Pancreas (tissue), 10 donors: ENCODE data around the gene KCNK3. TPM values are rescaled to one million over a fixed set of nuclear protein-coding genes. Genes with fewer than 3 reads are reported as not detected.
A peak's percentile ranks its signal among the peaks of the same experiment; 100 is the strongest.

Experiments used
- ATAC-seq, 4 donors: fragments of 200-7000 bp; cut with Tn5 transposase; one replicate each; pipeline versions ENCODE4 v1.8.0 to v1.9.1; 2020; ENCODE audit warnings: mild to moderate bottlenecking in 4 of 4, moderate library complexity in 4 of 4
- DNase-seq, 6 donors: peaks; one replicate each; pipeline ENCODE4 v3.0.0-alpha.2; 2020
- FAIRE-seq: peaks from 2 replicates; lab custom pipeline; 2012; peaks lifted over from hg19 to GRCh38; lab: Jason Lieb, UNC
- H3K27ac ChIP-seq, 4 donors: fragments of 200-600 bp; sonication (generic); 1 replicate in 3 of 4; 2 replicates in 1 of 4; pipeline versions ENCODE4 v1.5.0 to v1.8.0; 2020
- H3K27me3 ChIP-seq, 4 donors: fragments of 200-600 bp; one replicate each; pipeline ENCODE4 v1.8.0; 2021
- H3K36me3 ChIP-seq, 3 donors: fragments of 200-600 bp; sonication (generic) in 1 of 3; one replicate each; pipeline versions ENCODE4 v1.5.0 to v1.8.0; 2020 to 2021
- H3K4me1 ChIP-seq, 3 donors: fragments of 200-600 bp; one replicate each; pipeline ENCODE4 v1.8.0; 2021
- H3K4me3 ChIP-seq, 4 donors: fragments of 200-600 bp; sonication (generic) in 2 of 4; one replicate each; pipeline versions ENCODE4 v1.5.0 to v1.8.0; 2020 to 2021
- H3K9me3 ChIP-seq, 4 donors: fragments of 200-600 bp; one replicate each; pipeline ENCODE4 v1.8.0; 2021
- CTCF ChIP-seq, 4 donors: fragments of 200-600 bp; sonication (generic) in 3 of 4; IDR thresholded peaks; one replicate each; pipeline versions ENCODE4 v1.5.0 to v1.8.0; 2021; ENCODE audit warnings: antibody characterized with exemption in 4 of 4
- WGBS, 2 donors: extraction: QIAGEN DNeasy Blood & Tissue Kit; methylation state at CpG; one replicate each; pipeline ENCODE4 v1.1.7; 2013; 5-methylcytosine and 5-hydroxymethylcytosine counted together
- intact Hi-C, 3 donors: fragments of 100-400 bp; cut with DNase I; formaldehyde crosslinking; loops; one replicate each; pipeline versions ENCODE4 v1.11.1 to v1.14.2; 2022
- polyA plus RNA-seq, 2 donors: library from polyadenylated mRNA; stranded (reverse); fragments of 200-250 nt; gene quantifications; one replicate each; pipeline ENCODE4 v1.2.3, GENCODE V29; 2013
- total RNA-seq, 6 donors: library from RNA; stranded (reverse); fragmentation: NEBNext Ultra II Directional in 4 of 6; extraction: Animal tissue kit (Norgen Biotek cat#: 25700) in 4 of 6; gene quantifications; one replicate each; pipeline versions ENCODE4 v1.2.1 to v1.2.4, GENCODE V29; 2021 to 2023
- donor health status: healthy with polysubstance abuse.
- donor health status: DM: no; HTN: no; CAD: no; lungs with moderate emphysema.
- donor health status: DM: no; HTN: no; CAD: no.
- donor health status: control.
- donor health status: control.
- donor health status: Bipolar disorder and iron deficiency.
- donor health status: DM: yes; HTN: yes; CAD: no.
- donor health status: DM: no; HTN: no; CAD: no.
- donor health status: DM: no; HTN: no; CAD: no.
- donor health status: DM: yes; HTN: yes; CAD: no.

The KCNK3 gene
- total and polyA plus RNA-seq, 8 donors = 7.5 to 46.4 (median 30.2) TPM

DNA sequence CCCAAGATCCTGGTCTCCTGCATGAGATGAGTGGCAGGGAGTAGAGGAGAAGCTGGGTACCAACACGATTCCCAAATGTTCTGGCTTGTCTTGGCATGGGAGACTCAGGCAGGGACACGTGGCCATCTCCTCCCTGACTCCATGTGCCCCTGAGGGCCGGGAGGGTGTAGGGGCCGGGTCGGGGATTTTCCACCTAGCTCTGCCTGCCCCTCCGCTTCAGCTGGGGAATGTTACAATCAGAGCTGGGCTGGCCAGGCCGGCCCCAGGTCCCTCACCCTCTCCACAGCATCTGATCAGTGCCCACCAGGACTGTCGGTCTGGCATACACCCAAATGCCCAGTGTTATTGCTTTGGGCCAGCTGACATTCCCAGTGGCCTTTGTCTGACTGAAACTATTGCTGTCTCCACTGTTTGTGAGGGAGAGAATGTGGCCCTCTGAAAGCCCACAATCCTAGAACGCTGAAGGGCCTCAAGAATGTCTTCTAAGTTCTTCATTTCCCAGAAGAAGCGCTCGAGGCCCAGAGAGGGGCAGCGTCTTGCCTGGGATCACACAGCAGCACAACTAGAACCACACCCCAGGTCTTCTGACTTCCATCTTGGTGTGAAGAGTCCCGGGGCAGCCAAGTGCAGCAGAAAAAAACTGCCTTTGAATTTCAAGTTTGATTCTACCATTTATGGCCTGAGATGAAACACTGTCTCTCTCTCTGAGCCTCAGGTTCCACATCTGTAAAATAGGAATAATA, 23.2 kb downstream of the KCNK3 start:
- Histone ChIP-seq H3K27ac (peak overlapping the region in 3 of 4 donors; percentile 39 to 56 (median 43)), H3K9me3 (no peaks in the 10 kb centered on the region), H3K27me3 (no peaks in the 10 kb centered on the region), H3K36me3 (no peaks in the 10 kb centered on the region), H3K4me1 (peaks cover 34 to 56% (median 37%) of the 10 kb centered on the region in 3 donors), H3K4me3 (no peak overlapping the region)
- ATAC-seq (peak in 1 of 4 donors; percentile 3), DNase-seq (peak in 2 of 6 donors; percentile 27 to 52), FAIRE-seq (no peak)
- intact Hi-C loops = no loop called here
- 62 to 71% methylated on average over 13 of the region's 13 CpGs for WGBS, 2 donors
- no peak for TF ChIP-seq CTCF (IDR thresholded peaks at IDR 0.05)

- H3K9me3 ChIP-seq = no peaks in the 10 kb centered on the region
- no peaks in the 10 kb centered on the region for H3K27me3 ChIP-seq
- FAIRE-seq (no peak), DNase-seq (no peak), ATAC-seq (no peak)
- intact Hi-C loops = no loop called here
- no peak overlapping the region for H3K4me3 ChIP-seq
- peak overlapping the region in 2 of 4 donors; percentile 47 to 71 for H3K27ac ChIP-seq
- H3K36me3 ChIP-seq = no peaks in the 10 kb centered on the region
- peaks cover 34 to 56% (median 37%) of the 10 kb centered on the region in 3 donors for H3K4me1 ChIP-seq
- WGBS, 2 donors = 91 to 92% methylated on average over 3 of the region's 3 CpGs
- no peak for TF ChIP-seq CTCF (IDR thresholded peaks at IDR 0.05)
Observed at GRCh38 chr2:26716340-26716739, 23.8 kb downstream of the KCNK3 start.

- ATAC-seq = no peak
- no peak for DNase-seq
- Histone ChIP-seq H3K4me1 (peaks cover 31 to 58% (median 36%) of the 10 kb centered on the region in 3 donors), H3K36me3 (no peaks in the 10 kb centered on the region), H3K9me3 (no peaks in the 10 kb centered on the region), H3K4me3 (no peak overlapping the region), H3K27ac (peak overlapping the region in 3 of 4 donors; percentile 9 to 71 (median 47)), H3K27me3 (no peaks in the 10 kb centered on the region)
- TF ChIP-seq CTCF (IDR thresholded peaks at IDR 0.05) = no peak
- intact Hi-C loops = no loop called here
- 62 to 71% methylated on average over 2 of the region's 2 CpGs for WGBS, 2 donors
- FAIRE-seq = no peak
Observed at GRCh38 chr2:26716769-26717168, 24.2 kb downstream of the KCNK3 start.

GRCh38 chr2:26717362-26717761, 24.8 kb downstream of the KCNK3 start:
- FAIRE-seq (no peak), ATAC-seq (no peak), DNase-seq (peak in 2 of 6 donors; percentile 38 to 60)
- Histone ChIP-seq H3K27me3 (no peaks in the 10 kb centered on the region), H3K27ac (peak overlapping the region in 3 of 4 donors; percentile 35 to 71 (median 47)), H3K4me1 (peaks cover 31 to 59% (median 39%) of the 10 kb centered on the region in 3 donors), H3K9me3 (no peaks in the 10 kb centered on the region), H3K4me3 (no peak overlapping the region), H3K36me3 (no peaks in the 10 kb centered on the region)
- WGBS, 2 donors = 44 to 49% methylated on average over 5 of the region's 5 CpGs
- TF ChIP-seq CTCF (IDR thresholded peaks at IDR 0.05) = no peak
- intact Hi-C loops = no loop called here
